Stimulated activated naive CD8-positive, alpha-beta T cell treated with anti-CD3 and anti-CD28 coated beads, Interleukin-15, amount 100 ng/mL, for 72 hours (primary cell): ENCODE data around the gene RGS6.

Source experiments
- ATAC-seq: fragments of 150-1000 bp; cut with Tn5 transposase; 2 replicates; pipeline ENCODE4 v1.10.0; 2021; ENCODE audit warnings: mild to moderate bottlenecking, moderate library complexity
- DNase-seq, 2 donors: peaks; one replicate each; pipeline ENCODE4 v3.0.0; 2021 to 2022
- H3K27ac Mint-ChIP-seq, 2 donors: one replicate each; pipeline ENCODE4 v1.8.0; 2022; ENCODE audit warnings: mild to moderate bottlenecking in 2 of 2, mixed read lengths in 2 of 2, moderate library complexity in 2 of 2
- H3K27me3 Mint-ChIP-seq: one replicate; pipeline ENCODE4 v1.8.0; 2022; ENCODE audit warnings: mixed read lengths
- H3K4me1 Mint-ChIP-seq: one replicate; pipeline ENCODE4 v1.8.0; 2022; ENCODE audit warnings: mild to moderate bottlenecking, mixed read lengths
- H3K4me3 Mint-ChIP-seq, 2 donors: one replicate each; pipeline ENCODE4 v1.8.0; 2022; ENCODE audit warnings: mild to moderate bottlenecking in 2 of 2, mixed read lengths in 2 of 2, moderate library complexity in 1 of 2
- H3K9me3 Mint-ChIP-seq, 2 donors: one replicate each; pipeline ENCODE4 v1.8.0; 2022; ENCODE audit warnings: mixed read lengths in 2 of 2

The RGS6 gene

GRCh38 chr14:72615451-72616121 lies 683.4 kb downstream of the RGS6 start:
- Mint-ChIP-seq H3K27me3 (peaks cover 13% of the 10 kb centered on the region), H3K4me3 (no peak overlapping the region), H3K27ac (peak overlapping the region in 1 of 2 donors; percentile 61), H3K4me1 (no peaks in the 10 kb centered on the region), H3K9me3 (no peaks in the 10 kb centered on the region)
- DNase-seq (no peak), ATAC-seq (no peak)
